Measurements from ENCODE around the gene STX8.
"Not testable (repeated sequence)": the region's sequence is repeated elsewhere in the genome, so short reads cannot be mapped to it uniquely, and the experiment has no call there.

Gene STX8

GRCh38 chr17:9564104-9564503 is 11.5 kb downstream of the STX8 start:
- peaks cover 69% of the 10 kb centered on the region for H3K36me3 Mint-ChIP-seq (ENCODE audit: low read depth)
- no peak for TF ChIP-seq CTCF (IDR thresholded peaks at IDR 0.05)
- peaks cover 9% of the 10 kb centered on the region for H3K9me3 Mint-ChIP-seq
- H3K4me3 Mint-ChIP-seq = no peak overlapping the region
- peak overlapping the region; percentile 3 for H3K27ac Mint-ChIP-seq
- DNase-seq = no peak
- H3K27me3 Mint-ChIP-seq (ENCODE audit: low read depth, poor library complexity) = no peaks in the 10 kb centered on the region
- H3K4me1 Mint-ChIP-seq = peaks cover 6% of the 10 kb centered on the region

DNA sequence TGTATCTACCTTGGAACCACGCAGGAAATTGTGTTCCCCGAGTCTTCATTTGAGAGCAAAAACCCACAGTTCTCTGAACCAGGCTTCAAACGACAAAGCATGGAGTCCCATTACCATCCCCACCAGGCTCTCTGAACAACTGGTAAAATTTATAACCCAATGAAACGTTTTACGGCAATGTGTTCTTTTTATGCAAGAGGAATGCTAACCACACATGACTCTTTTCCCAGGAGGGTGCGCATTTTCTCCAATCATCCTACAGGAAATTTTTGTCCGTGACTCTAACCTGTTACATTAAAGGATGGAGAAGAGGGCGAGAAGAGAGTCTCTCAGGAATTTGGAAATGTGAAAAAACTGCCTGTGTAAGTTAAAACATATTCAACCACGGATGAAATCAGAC is 17.8 kb downstream of the STX8 start:
- no peaks in the 10 kb centered on the region for H3K27me3 Mint-ChIP-seq (ENCODE audit: low read depth, poor library complexity)
- no peak for DNase-seq
- no peak overlapping the region for H3K4me3 Mint-ChIP-seq
- H3K9me3 Mint-ChIP-seq = peaks cover 12% of the 10 kb centered on the region
- peaks cover 15% of the 10 kb centered on the region for H3K4me1 Mint-ChIP-seq
- H3K27ac Mint-ChIP-seq = peak overlapping the region; percentile 94
- peaks cover 44% of the 10 kb centered on the region for H3K36me3 Mint-ChIP-seq (ENCODE audit: low read depth)
- no peak for TF ChIP-seq CTCF (IDR thresholded peaks at IDR 0.05)

DNA sequence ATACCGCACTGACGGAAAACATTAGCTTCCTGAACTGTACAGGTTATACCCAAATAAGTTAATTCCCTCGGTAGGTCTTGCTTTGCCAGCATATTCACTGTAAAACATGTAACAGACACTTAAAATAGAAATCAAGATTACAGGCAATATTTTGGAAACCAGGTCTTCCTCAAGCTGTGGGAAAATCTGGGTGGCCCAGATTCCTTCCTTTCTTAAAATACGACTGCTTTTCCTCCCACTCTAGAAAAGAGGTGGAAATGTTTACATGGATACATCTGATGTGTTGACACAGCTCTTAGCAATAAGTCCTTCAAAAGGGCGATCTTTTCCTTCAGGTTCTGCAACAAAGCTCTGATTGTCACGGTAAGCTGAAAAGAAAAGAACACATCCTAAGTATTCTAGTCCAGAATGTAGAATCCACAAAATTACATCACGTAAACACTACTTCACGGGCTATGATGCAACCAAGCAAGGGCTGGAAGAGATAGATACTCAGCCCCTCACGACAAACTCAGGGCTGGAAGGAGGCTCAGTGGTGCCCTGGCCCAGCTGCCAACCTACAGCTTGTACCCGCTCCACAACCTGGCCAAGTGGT is 18.4 kb downstream of the STX8 start:
- peaks cover 15% of the 10 kb centered on the region for H3K4me1 Mint-ChIP-seq
- no peak for DNase-seq
- no peak overlapping the region for H3K4me3 Mint-ChIP-seq
- peaks cover 7% of the 10 kb centered on the region for H3K9me3 Mint-ChIP-seq
- peak overlapping the region; percentile 94 for H3K27ac Mint-ChIP-seq
- no peak for TF ChIP-seq CTCF (IDR thresholded peaks at IDR 0.05)
- no peaks in the 10 kb centered on the region for H3K27me3 Mint-ChIP-seq (ENCODE audit: low read depth, poor library complexity)
- peaks cover 38% of the 10 kb centered on the region for H3K36me3 Mint-ChIP-seq (ENCODE audit: low read depth)

- peaks cover 30% of the 10 kb centered on the region for H3K36me3 Mint-ChIP-seq (ENCODE audit: low read depth)
- peak; percentile 63 for DNase-seq
- H3K9me3 Mint-ChIP-seq; H3K4me3 Mint-ChIP-seq; H3K27ac Mint-ChIP-seq; H3K27me3 Mint-ChIP-seq (ENCODE audit: low read depth, poor library complexity): not testable (repeated sequence)
- peak; percentile 47 for TF ChIP-seq CTCF (IDR thresholded peaks at IDR 0.05)
- peaks cover 15% of the 10 kb centered on the region for H3K4me1 Mint-ChIP-seq
Observed at GRCh38 chr17:9554715-9555114, 20.9 kb downstream of the STX8 start.

DNA sequence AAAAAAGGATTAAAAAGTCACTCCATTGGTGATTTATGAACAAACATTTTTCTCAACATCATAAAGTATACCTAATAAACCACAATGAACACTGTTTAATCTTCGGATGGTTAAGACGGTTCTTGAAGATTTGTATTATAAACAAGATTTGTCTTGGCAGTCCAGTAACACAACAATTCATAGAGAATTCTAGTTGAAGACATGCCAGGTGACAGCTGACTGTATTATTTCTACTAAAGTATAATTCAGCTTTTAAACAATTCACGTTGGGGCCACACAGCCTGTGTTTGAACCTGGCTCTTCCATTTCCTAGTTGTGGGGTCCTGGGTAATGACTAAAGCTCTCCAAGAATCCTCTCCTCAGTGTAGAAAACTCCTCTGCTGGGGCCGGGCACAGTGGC is 22.0 kb downstream of the STX8 start:
- no peak for TF ChIP-seq CTCF (IDR thresholded peaks at IDR 0.05)
- Mint-ChIP-seq H3K9me3 (peaks cover 6% of the 10 kb centered on the region), H3K4me1 (peaks cover 15% of the 10 kb centered on the region), H3K36me3 (ENCODE audit: low read depth) (peaks cover 25% of the 10 kb centered on the region), H3K27me3 (ENCODE audit: low read depth, poor library complexity) (no peaks in the 10 kb centered on the region), H3K4me3 (no peak overlapping the region), H3K27ac (no peak overlapping the region)
- no peak for DNase-seq

DNA sequence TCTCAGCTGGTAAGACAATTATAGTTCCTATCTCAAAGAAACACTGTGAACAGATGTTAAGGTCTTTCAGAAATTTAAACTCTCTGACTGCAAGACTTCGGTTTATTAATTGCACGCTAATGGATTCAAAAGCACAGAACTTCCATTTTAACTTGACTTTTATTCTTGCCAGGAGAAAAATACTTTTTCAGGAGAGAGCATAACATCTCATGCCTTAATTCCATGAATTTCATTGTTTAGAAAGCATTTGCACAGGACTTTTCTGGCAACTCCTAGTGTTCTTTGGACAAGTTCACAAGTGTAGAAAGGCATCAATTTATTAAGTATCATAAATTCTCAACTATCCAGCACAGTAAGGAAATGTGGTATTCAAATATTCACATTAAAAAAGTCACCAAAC is 22.4 kb downstream of the STX8 start:
- no peak for TF ChIP-seq CTCF (IDR thresholded peaks at IDR 0.05)
- H3K36me3 Mint-ChIP-seq (ENCODE audit: low read depth) = peaks cover 21% of the 10 kb centered on the region
- no peaks in the 10 kb centered on the region for H3K27me3 Mint-ChIP-seq (ENCODE audit: low read depth, poor library complexity)
- peaks cover 15% of the 10 kb centered on the region for H3K4me1 Mint-ChIP-seq
- H3K9me3 Mint-ChIP-seq = peaks cover 5% of the 10 kb centered on the region
- H3K4me3 Mint-ChIP-seq = no peak overlapping the region
- H3K27ac Mint-ChIP-seq = no peak overlapping the region
- DNase-seq = no peak

Measured in nephron progenitor cell (in vitro differentiated cells).